Stimulated activated naive CD4-positive, alpha-beta T cell (primary cell): ENCODE measurements around the gene PDK4.
"Not testable (repeated sequence)": the region's sequence is repeated elsewhere in the genome, so short reads cannot be mapped to it uniquely, and the experiment has no call there.

Experiments used
- DNase-seq, 6 experiments: peaks; one replicate each; lab custom pipeline; 2025; lab: John Stamatoyannopoulos, UW

Gene PDK4

GRCh38 chr7:95604811-95605210 lies 8.5 kb upstream of the PDK4 start:
- not testable (repeated sequence) for DNase-seq

- DNase-seq = not testable (repeated sequence)
These were observed 8.1 kb upstream of the PDK4 start for GRCh38 chr7:95604397-95604796.

GRCh38 chr7:95602421-95602820 lies 6.1 kb upstream of the PDK4 start:
- DNase-seq = no peak

- DNase-seq = no peak
These were observed 5.0 kb upstream of the PDK4 start for GRCh38 chr7:95601316-95601715.

- no peak for DNase-seq
These were observed 2.8 kb upstream of the PDK4 start for GRCh38 chr7:95599069-95599468.

- DNase-seq = no peak
These were observed 2.2 kb upstream of the PDK4 start for GRCh38 chr7:95598511-95598910.

GRCh38 chr7:95595746-95596197 lies 544 bp downstream of the PDK4 start:
- no peak for DNase-seq

- DNase-seq = no peak
These were observed 2.1 kb downstream of the PDK4 start for GRCh38 chr7:95594185-95594584.

- DNase-seq = no peak
These were observed 3.0 kb downstream of the PDK4 start for GRCh38 chr7:95593343-95593742.

- no peak for DNase-seq
These were observed 3.7 kb downstream of the PDK4 start for GRCh38 chr7:95592570-95592969.

- no peak for DNase-seq
These were observed 5.7 kb downstream of the PDK4 start for GRCh38 chr7:95590387-95591248.

GRCh38 chr7:95589766-95590165 lies 6.5 kb downstream of the PDK4 start:
- no peak for DNase-seq

- DNase-seq = no peak
These were observed 7.3 kb downstream of the PDK4 start for GRCh38 chr7:95589031-95589430.

GRCh38 chr7:95586951-95587301 lies 9.4 kb downstream of the PDK4 start:
- DNase-seq = no peak

- no peak for DNase-seq
These were observed 10.9 kb downstream of the PDK4 start for GRCh38 chr7:95585426-95585789.

- DNase-seq = no peak
These were observed 11.4 kb downstream of the PDK4 start for GRCh38 chr7:95584769-95585425.

- DNase-seq = no peak
These were observed 12.3 kb downstream of the PDK4 start for GRCh38 chr7:95583834-95584621.

GRCh38 chr7:95582578-95583293 lies 13.6 kb downstream of the PDK4 start:
- DNase-seq = no peak

GRCh38 chr7:95581467-95581866 lies 14.8 kb downstream of the PDK4 start:
- no peak for DNase-seq

GRCh38 chr7:95579318-95579717 lies 17.0 kb downstream of the PDK4 start:
- no peak for DNase-seq

GRCh38 chr7:95578299-95578855 lies 17.9 kb downstream of the PDK4 start:
- no peak for DNase-seq

GRCh38 chr7:95577137-95577536 lies 19.2 kb downstream of the PDK4 start:
- no peak for DNase-seq
